Uterus (tissue), 4 donors: Measurements from ENCODE around the gene OR51L1. TPM values are rescaled to one million over a fixed set of nuclear protein-coding genes. Genes with fewer than 3 reads are reported as not detected.

Experiments
- DNase-seq, 2 donors: peaks; one replicate each; pipeline ENCODE4 v3.0.0-alpha.2; 2019 to 2020
- H3K27ac ChIP-seq, 2 donors: fragments of 200-600 bp; sonication (generic); 1 replicate in 1 of 2; 2 replicates in 1 of 2; pipeline ENCODE4 v1.5.1; 2016 to 2018
- H3K27me3 ChIP-seq, 2 donors: fragments of 200-600 bp; sonication (generic); one replicate each; pipeline ENCODE4 v1.5.1; 2018 to 2019; ENCODE audit warnings: control low read depth in 1 of 2
- H3K36me3 ChIP-seq, 2 donors: fragments of 200-600 bp; sonication (generic); one replicate each; pipeline ENCODE4 v1.5.1; 2019; ENCODE audit warnings: control low read depth in 1 of 2
- H3K4me1 ChIP-seq, 2 donors: fragments of 200-600 bp; sonication (generic); one replicate each; pipeline ENCODE4 v1.5.1; 2018 to 2019; ENCODE audit warnings: control low read depth in 1 of 2
- H3K4me3 ChIP-seq, 2 donors: fragments of 200-600 bp; sonication (generic); 1 replicate in 1 of 2; 2 replicates in 1 of 2; pipeline ENCODE4 v1.5.1; 2018 to 2019; ENCODE audit warnings: mild to moderate bottlenecking in 1 of 2
- H3K9me3 ChIP-seq, 2 donors: fragments of 200-600 bp; sonication (generic); one replicate each; pipeline ENCODE4 v1.5.1; 2019; ENCODE audit warnings: control low read depth in 1 of 2
- CTCF ChIP-seq, 4 experiments: fragments of 200-600 bp in 2 of 4; fragments of 450-650 bp in 2 of 4; sonication (generic) in 2 of 4; IDR thresholded peaks; one replicate each; pipeline ENCODE4 v1.5.1; 2016 to 2019; ENCODE audit warnings: antibody characterized with exemption in 4 of 4, mild to moderate bottlenecking in 2 of 4, moderate library complexity in 1 of 4
- POLR2A ChIP-seq, 2 donors: fragments of 450-650 bp; IDR thresholded peaks; one replicate each; pipeline ENCODE4 v1.6.1; 2016; ENCODE audit warnings: antibody characterized with exemption in 2 of 2, mild to moderate bottlenecking in 1 of 2, moderate library complexity in 1 of 2
- intact Hi-C: fragments of 100-400 bp; cut with DNase I; formaldehyde crosslinking; loops from one replicate; pipeline ENCODE4 v1.15.1; 2023; ENCODE audit warnings: low total_unique reads
- total RNA-seq, 4 donors: library from RNA; depleted of rRNA in 3 of 4; stranded (reverse); fragments of >200 nt in 3 of 4; gene quantifications; one replicate each; pipeline versions ENCODE4 v1.1.0 to v1.2.4, GENCODE V29; 2014 to 2023
- donor health status: DM: yes; HTN: yes; CAD: no.

The OR51L1 gene
- total RNA-seq, 4 donors from 2014 or later = not detected

DNA sequence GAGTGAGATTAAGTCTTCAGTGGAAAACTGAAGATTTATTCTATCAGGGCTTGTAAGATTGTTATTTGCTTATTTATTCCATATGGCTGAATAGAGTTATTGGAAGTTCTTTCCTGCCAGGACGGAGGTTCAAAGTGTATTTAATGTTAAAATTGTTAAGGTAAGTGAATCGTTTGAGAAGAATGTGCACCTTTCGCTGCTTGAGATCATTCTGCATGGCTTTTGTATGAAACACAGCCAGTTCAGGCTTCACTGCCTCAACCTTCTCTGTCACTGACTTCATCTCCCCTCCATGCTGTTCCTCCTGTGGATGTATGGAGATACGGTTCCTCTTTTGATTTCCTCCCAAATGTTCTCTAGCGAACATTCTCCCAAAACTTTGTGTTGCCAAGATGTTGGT, 19.2 kb upstream of the OR51L1 start:
- H3K9me3 ChIP-seq = no peaks in the 10 kb centered on the region
- intact Hi-C loops = no loop called here
- no peak overlapping the region for H3K4me3 ChIP-seq
- TF ChIP-seq CTCF (IDR thresholded peaks at IDR 0.05) (no peak), POLR2A (IDR thresholded peaks at IDR 0.05) (no peak)
- DNase-seq = no peak
- H3K4me1 ChIP-seq = no peaks in the 10 kb centered on the region
- no peak overlapping the region for H3K27ac ChIP-seq
- H3K27me3 ChIP-seq = no peaks in the 10 kb centered on the region
- no peaks in the 10 kb centered on the region for H3K36me3 ChIP-seq

DNA sequence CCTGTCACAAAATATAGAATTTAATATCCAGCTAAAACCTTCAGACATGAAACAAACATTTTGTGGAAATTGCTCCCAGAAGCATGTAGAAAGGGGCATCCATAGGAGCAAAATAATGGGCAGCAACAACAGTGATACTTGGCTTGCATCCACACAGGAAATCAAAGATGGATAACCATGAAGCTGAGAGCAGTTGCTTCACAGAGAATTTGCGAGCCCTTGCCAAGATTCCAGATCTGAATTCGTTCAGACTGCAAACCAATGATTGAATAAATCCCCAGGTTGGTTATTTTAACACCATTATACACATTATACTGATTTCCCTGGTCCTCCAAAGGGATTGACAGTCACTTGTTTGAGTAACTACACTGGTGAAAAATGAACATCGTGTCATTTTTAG, 15.6 kb upstream of the OR51L1 start:
- no peaks in the 10 kb centered on the region for H3K9me3 ChIP-seq
- TF ChIP-seq CTCF (IDR thresholded peaks at IDR 0.05) = no peak
- no peak for TF ChIP-seq POLR2A (IDR thresholded peaks at IDR 0.05)
- intact Hi-C loops = no loop called here

GRCh38 chr11:4982678-4983077, 12.0 kb upstream of the OR51L1 start:
- intact Hi-C loops = no loop called here
- H3K4me3 ChIP-seq = no peak overlapping the region
- H3K9me3 ChIP-seq = no peaks in the 10 kb centered on the region
- no peaks in the 10 kb centered on the region for H3K27me3 ChIP-seq
- H3K36me3 ChIP-seq = no peaks in the 10 kb centered on the region
- TF ChIP-seq CTCF (IDR thresholded peaks at IDR 0.05) (no peak), POLR2A (IDR thresholded peaks at IDR 0.05) (no peak)
- no peaks in the 10 kb centered on the region for H3K4me1 ChIP-seq
- DNase-seq = no peak
- no peak overlapping the region for H3K27ac ChIP-seq

More for the DNA sequence above, 15.6 kb upstream of the OR51L1 start:
- H3K27me3 ChIP-seq = no peaks in the 10 kb centered on the region
- no peak overlapping the region for H3K4me3 ChIP-seq
- no peaks in the 10 kb centered on the region for H3K4me1 ChIP-seq
- no peak for DNase-seq
- no peaks in the 10 kb centered on the region for H3K36me3 ChIP-seq
- H3K27ac ChIP-seq = no peak overlapping the region

- intact Hi-C loops = no loop called here
- TF ChIP-seq CTCF (IDR thresholded peaks at IDR 0.05) (no peak), POLR2A (IDR thresholded peaks at IDR 0.05) (no peak)
- DNase-seq = no peak
- no peak overlapping the region for H3K4me3 ChIP-seq
- H3K9me3 ChIP-seq = no peaks in the 10 kb centered on the region
- H3K36me3 ChIP-seq = no peaks in the 10 kb centered on the region
- no peaks in the 10 kb centered on the region for H3K4me1 ChIP-seq
- no peaks in the 10 kb centered on the region for H3K27me3 ChIP-seq
- no peak overlapping the region for H3K27ac ChIP-seq
These were observed 10.8 kb upstream of the OR51L1 start for GRCh38 chr11:4983841-4984240.

DNA sequence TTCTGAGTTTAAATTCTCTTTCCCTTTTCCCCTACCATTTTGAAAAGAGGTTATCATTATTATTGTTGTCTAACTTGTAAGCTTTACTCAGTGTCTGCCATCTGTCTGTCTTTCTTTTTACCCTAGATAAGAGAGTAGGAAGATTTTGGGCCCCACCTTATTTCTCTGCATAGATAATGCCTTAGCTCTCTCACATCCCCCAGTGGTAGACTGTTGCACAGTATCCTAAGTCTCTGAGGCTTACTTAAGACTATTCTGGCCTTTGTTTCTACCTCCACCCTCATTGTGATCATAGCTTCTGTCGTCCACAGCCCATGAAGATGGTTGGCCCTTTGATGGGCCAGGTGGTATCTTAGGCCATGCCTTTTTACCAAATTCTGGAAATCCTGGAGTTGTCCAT, 3.6 kb upstream of the OR51L1 start:
- Histone ChIP-seq H3K4me1 (no peaks in the 10 kb centered on the region), H3K4me3 (no peak overlapping the region), H3K9me3 (no peaks in the 10 kb centered on the region), H3K36me3 (no peaks in the 10 kb centered on the region), H3K27me3 (no peaks in the 10 kb centered on the region), H3K27ac (no peak overlapping the region)
- intact Hi-C loops = no loop called here
- TF ChIP-seq CTCF (IDR thresholded peaks at IDR 0.05) (no peak), POLR2A (IDR thresholded peaks at IDR 0.05) (no peak)
- no peak for DNase-seq
